GM23248 (cell line): Measurements from ENCODE around the gene MS4A4A.

Experiments used
- EZH2 ChIP-seq: fragments of 200-600 bp; sonication (generic); IDR thresholded peaks from 2 replicates; pipeline ENCODE4 v1.6.1; 2018; ENCODE audit warnings: antibody characterized with exemption, mild to moderate bottlenecking; ENCODE audit not compliant: insufficient read depth, poor library complexity, severe bottlenecking
- EZH2phosphoT487 ChIP-seq: fragments of 200-600 bp; sonication (generic); IDR thresholded peaks from 2 replicates; pipeline ENCODE4 v1.6.1; 2018; ENCODE audit warnings: antibody characterized with exemption, moderate library complexity, mild to moderate bottlenecking, low read depth; ENCODE audit not compliant: insufficient read depth

- no peak for TF ChIP-seq EZH2phosphoT487
- no peak for TF ChIP-seq EZH2
These were observed 45.1 kb upstream of the MS4A4A start for GRCh38 chr11:60235321-60235720.
